ENCODE measurements around the gene DKC1.

DKC1 gene

GRCh38 chrX:154727871-154728270, 34.8 kb upstream of the DKC1 start:
- Histone ChIP-seq H3K9me3 (ENCODE audit: control insufficient read depth, low read length) (no peaks in the 10 kb centered on the region), H3K27me3 (ENCODE audit: control insufficient read depth, insufficient read depth, low read length, poor library complexity, severe bottlenecking) (no peaks in the 10 kb centered on the region), H3K4me1 (ENCODE audit: control insufficient read depth, insufficient read depth, low read length) (no peaks in the 10 kb centered on the region), H3K4me3 (ENCODE audit: insufficient read depth, low read depth, low read length) (no peak overlapping the region), H3K36me3 (ENCODE audit: control insufficient read depth, insufficient read depth, low read length) (no peaks in the 10 kb centered on the region), H3K27ac (ENCODE audit: insufficient read depth, low read depth, low read length, poor library complexity, severe bottlenecking) (no peak overlapping the region)
- WGBS, 2 experiments: 78 to 79% methylated on average over 3 of the region's 3 CpGs

- 89 to 93% methylated on average over 5 to 7 of the region's 7 CpGs for whole genome bisulfite sequencing, 2 experiments
- Histone ChIP-seq H3K9me3 (ENCODE audit: control insufficient read depth, low read length) (no peaks in the 10 kb centered on the region), H3K27me3 (ENCODE audit: control insufficient read depth, insufficient read depth, low read length, poor library complexity, severe bottlenecking) (no peaks in the 10 kb centered on the region), H3K4me1 (ENCODE audit: control insufficient read depth, insufficient read depth, low read length) (no peaks in the 10 kb centered on the region), H3K27ac (ENCODE audit: insufficient read depth, low read depth, low read length, poor library complexity, severe bottlenecking) (no peak overlapping the region), H3K36me3 (ENCODE audit: control insufficient read depth, insufficient read depth, low read length) (no peaks in the 10 kb centered on the region), H3K4me3 (ENCODE audit: insufficient read depth, low read depth, low read length) (no peak overlapping the region)
These were observed 34.1 kb upstream of the DKC1 start for GRCh38 chrX:154728431-154729190.

DNA sequence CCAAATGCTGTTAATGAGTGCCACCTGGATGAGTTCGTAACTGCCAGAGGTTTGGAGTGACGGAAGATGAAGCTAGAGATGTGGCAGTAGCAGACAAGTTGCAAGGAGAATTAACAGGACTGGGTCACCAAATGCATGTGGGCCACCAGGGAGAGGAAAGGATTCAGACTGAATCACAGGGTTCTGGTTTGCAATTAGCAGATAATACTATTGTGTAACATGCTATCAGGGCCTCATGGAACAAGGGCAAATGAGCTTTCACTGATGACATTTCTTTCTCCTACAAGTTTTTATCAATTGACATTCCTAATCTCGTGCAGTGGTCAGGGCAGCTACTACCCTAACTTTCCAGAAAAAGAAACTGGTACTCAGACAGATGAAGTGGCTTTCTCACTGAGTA, 33.2 kb upstream of the DKC1 start:
- Histone ChIP-seq H3K4me3 (ENCODE audit: insufficient read depth, low read depth, low read length) (no peak overlapping the region), H3K4me1 (ENCODE audit: control insufficient read depth, insufficient read depth, low read length) (no peaks in the 10 kb centered on the region), H3K36me3 (ENCODE audit: control insufficient read depth, insufficient read depth, low read length) (no peaks in the 10 kb centered on the region), H3K27ac (ENCODE audit: insufficient read depth, low read depth, low read length, poor library complexity, severe bottlenecking) (no peak overlapping the region), H3K9me3 (ENCODE audit: control insufficient read depth, low read length) (no peaks in the 10 kb centered on the region), H3K27me3 (ENCODE audit: control insufficient read depth, insufficient read depth, low read length, poor library complexity, severe bottlenecking) (no peaks in the 10 kb centered on the region)
- WGBS, 2 experiments: 88 to 93% methylated on average over 3 of the region's 3 CpGs

DNA sequence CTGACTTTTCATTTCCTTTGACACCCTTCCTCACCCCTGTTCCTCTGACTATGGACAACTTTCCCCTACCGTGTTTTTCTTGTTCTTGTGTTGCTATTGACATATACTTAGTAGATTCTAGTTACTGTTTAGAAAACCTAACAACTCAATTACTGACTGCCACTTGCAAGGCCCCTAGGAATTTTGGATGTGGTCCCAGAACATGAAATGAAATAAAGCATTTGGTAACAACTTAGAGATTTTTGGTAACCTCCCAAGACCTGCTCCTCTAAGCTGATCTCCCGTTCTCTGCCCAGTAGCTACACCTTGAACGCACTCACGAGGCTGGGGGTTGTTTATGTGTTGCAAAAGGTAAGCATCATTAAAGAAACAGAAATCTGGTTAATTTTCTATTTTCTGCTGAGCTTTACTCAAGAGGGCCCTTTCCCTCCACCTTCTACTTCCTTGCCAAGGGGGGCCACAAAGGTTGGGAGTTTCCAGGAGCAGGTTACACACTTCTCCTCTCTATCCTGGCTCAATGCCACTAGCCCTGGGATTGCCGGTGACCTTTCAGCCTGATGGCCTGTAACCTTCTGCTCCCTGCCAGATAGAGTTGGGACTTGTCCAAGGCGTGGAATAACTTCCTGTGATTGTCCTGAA, 32.3 kb upstream of the DKC1 start:
- H3K4me3 ChIP-seq (ENCODE audit: insufficient read depth, low read depth, low read length): no peak overlapping the region
- WGBS, 2 experiments: 93% methylated on average over 3 to 5 of the region's 6 CpGs

DNA sequence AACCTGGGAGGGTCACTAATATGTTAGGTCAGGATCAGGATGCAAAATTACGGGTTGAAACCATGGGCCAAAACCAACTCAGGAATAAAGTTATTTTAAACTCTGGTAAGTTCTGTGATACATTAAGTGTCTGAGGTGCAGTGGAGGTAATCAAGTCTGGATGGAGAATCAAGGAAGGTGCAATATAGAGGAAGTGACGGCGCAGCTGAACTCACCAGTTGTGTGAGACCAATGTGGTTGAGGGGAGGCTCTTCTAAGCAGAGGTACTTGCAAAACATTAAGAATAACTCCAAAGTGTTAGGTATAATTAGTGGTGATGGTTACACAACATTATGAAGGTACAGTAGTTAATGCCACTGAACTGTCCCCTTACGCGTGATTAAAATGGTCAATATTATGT, 31.5 kb upstream of the DKC1 start:
- H3K4me1 ChIP-seq (ENCODE audit: control insufficient read depth, insufficient read depth, low read length): no peaks in the 10 kb centered on the region
- no peak overlapping the region for H3K27ac ChIP-seq (ENCODE audit: insufficient read depth, low read depth, low read length, poor library complexity, severe bottlenecking)
- no peaks in the 10 kb centered on the region for H3K27me3 ChIP-seq (ENCODE audit: control insufficient read depth, insufficient read depth, low read length, poor library complexity, severe bottlenecking)
- H3K4me3 ChIP-seq (ENCODE audit: insufficient read depth, low read depth, low read length): no peak overlapping the region
- 94 to 99% methylated on average over 3 to 5 of the region's 5 CpGs for WGBS, 2 experiments
- no peaks in the 10 kb centered on the region for H3K36me3 ChIP-seq (ENCODE audit: control insufficient read depth, insufficient read depth, low read length)
- no peaks in the 10 kb centered on the region for H3K9me3 ChIP-seq (ENCODE audit: control insufficient read depth, low read length)

More for the DNA sequence above, 32.3 kb upstream of the DKC1 start:
- H3K27ac ChIP-seq (ENCODE audit: insufficient read depth, low read depth, low read length, poor library complexity, severe bottlenecking): no peak overlapping the region
- H3K4me1 ChIP-seq (ENCODE audit: control insufficient read depth, insufficient read depth, low read length): no peaks in the 10 kb centered on the region
- H3K36me3 ChIP-seq (ENCODE audit: control insufficient read depth, insufficient read depth, low read length): no peaks in the 10 kb centered on the region
- no peaks in the 10 kb centered on the region for H3K9me3 ChIP-seq (ENCODE audit: control insufficient read depth, low read length)
- no peaks in the 10 kb centered on the region for H3K27me3 ChIP-seq (ENCODE audit: control insufficient read depth, insufficient read depth, low read length, poor library complexity, severe bottlenecking)

GRCh38 chrX:154731881-154732280, 30.8 kb upstream of the DKC1 start:
- Histone ChIP-seq H3K27me3 (ENCODE audit: control insufficient read depth, insufficient read depth, low read length, poor library complexity, severe bottlenecking) (no peaks in the 10 kb centered on the region), H3K27ac (ENCODE audit: insufficient read depth, low read depth, low read length, poor library complexity, severe bottlenecking) (no peak overlapping the region), H3K9me3 (ENCODE audit: control insufficient read depth, low read length) (no peaks in the 10 kb centered on the region), H3K4me1 (ENCODE audit: control insufficient read depth, insufficient read depth, low read length) (no peaks in the 10 kb centered on the region), H3K4me3 (ENCODE audit: insufficient read depth, low read depth, low read length) (no peak overlapping the region), H3K36me3 (ENCODE audit: control insufficient read depth, insufficient read depth, low read length) (no peaks in the 10 kb centered on the region)
- 93 to 95% methylated on average over 7 of the region's 7 CpGs for WGBS, 2 experiments

- H3K27me3 ChIP-seq (ENCODE audit: control insufficient read depth, insufficient read depth, low read length, poor library complexity, severe bottlenecking): no peaks in the 10 kb centered on the region
- no peaks in the 10 kb centered on the region for H3K4me1 ChIP-seq (ENCODE audit: control insufficient read depth, insufficient read depth, low read length)
- H3K9me3 ChIP-seq (ENCODE audit: control insufficient read depth, low read length): no peaks in the 10 kb centered on the region
- no peak overlapping the region for H3K27ac ChIP-seq (ENCODE audit: insufficient read depth, low read depth, low read length, poor library complexity, severe bottlenecking)
- H3K4me3 ChIP-seq (ENCODE audit: insufficient read depth, low read depth, low read length): no peak overlapping the region
- 70 to 73% methylated on average over 5 of the region's 5 CpGs for WGBS, 2 experiments
- H3K36me3 ChIP-seq (ENCODE audit: control insufficient read depth, insufficient read depth, low read length): no peaks in the 10 kb centered on the region
These were observed 30.1 kb upstream of the DKC1 start for GRCh38 chrX:154732421-154733065.

DNA sequence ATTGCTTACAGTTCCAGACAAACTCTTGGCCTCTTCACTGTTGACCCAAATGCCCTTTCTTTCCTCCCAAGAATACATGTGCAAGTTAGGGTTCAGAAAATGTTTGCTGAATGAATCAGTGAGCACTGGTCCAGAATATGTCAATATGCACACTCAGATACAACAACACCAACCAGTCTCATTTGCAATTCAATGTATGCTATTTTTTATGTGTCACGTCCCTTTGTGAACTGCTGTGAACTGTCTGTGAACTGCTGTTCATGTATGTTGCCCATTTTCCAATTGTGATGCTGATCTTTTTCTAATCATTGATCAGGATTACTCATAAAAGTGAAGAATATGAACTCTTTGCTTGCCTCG, 29.6 kb upstream of the DKC1 start:
- H3K9me3 ChIP-seq (ENCODE audit: control insufficient read depth, low read length): no peaks in the 10 kb centered on the region
- no peaks in the 10 kb centered on the region for H3K36me3 ChIP-seq (ENCODE audit: control insufficient read depth, insufficient read depth, low read length)
- no peak overlapping the region for H3K27ac ChIP-seq (ENCODE audit: insufficient read depth, low read depth, low read length, poor library complexity, severe bottlenecking)
- H3K4me3 ChIP-seq (ENCODE audit: insufficient read depth, low read depth, low read length): no peak overlapping the region
- 90 to 93% methylated on average over 2 of the region's 2 CpGs for WGBS, 2 experiments
- no peaks in the 10 kb centered on the region for H3K27me3 ChIP-seq (ENCODE audit: control insufficient read depth, insufficient read depth, low read length, poor library complexity, severe bottlenecking)
- no peaks in the 10 kb centered on the region for H3K4me1 ChIP-seq (ENCODE audit: control insufficient read depth, insufficient read depth, low read length)

DNA sequence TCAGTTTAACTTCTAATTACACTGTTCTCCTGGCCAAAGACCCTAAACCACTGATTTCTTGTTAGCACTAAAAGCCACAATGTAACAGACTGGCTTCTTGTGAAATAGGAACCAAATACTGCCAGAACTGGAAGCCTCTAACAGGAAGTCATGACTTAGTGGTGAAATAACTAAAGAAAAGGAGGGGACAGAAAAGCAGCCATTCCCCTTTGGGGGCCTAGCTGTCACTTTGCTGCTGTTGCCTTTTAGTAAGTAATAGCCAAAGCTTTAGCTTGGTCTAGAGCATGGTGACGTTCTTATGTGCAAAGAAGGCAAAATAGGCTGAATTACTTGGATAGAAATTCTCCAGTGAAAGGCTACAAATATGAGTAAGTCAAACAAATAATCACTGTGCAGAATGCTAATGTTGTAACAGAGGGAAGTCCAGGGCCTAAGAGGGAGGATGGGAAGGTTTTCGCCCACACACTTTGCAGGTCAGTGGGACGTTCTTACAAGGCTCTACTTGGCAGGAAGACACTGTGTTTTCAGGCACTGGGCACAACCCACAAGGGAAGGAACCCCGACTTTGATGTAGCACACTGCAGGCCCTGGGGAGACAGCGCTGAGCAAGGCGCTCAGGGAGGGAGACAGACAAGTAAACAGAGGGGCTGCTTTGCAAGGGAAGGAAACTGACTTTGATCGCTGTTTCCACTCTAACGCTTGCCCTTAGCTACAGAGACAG, 28.4 kb upstream of the DKC1 start:
- no peaks in the 10 kb centered on the region for H3K9me3 ChIP-seq (ENCODE audit: control insufficient read depth, low read length)
- WGBS, 2 experiments: 81 to 86% methylated on average over 8 of the region's 8 CpGs
- no peaks in the 10 kb centered on the region for H3K36me3 ChIP-seq (ENCODE audit: control insufficient read depth, insufficient read depth, low read length)
- H3K27me3 ChIP-seq (ENCODE audit: control insufficient read depth, insufficient read depth, low read length, poor library complexity, severe bottlenecking): no peaks in the 10 kb centered on the region
- H3K27ac ChIP-seq (ENCODE audit: insufficient read depth, low read depth, low read length, poor library complexity, severe bottlenecking): no peak overlapping the region
- no peaks in the 10 kb centered on the region for H3K4me1 ChIP-seq (ENCODE audit: control insufficient read depth, insufficient read depth, low read length)
- no peak overlapping the region for H3K4me3 ChIP-seq (ENCODE audit: insufficient read depth, low read depth, low read length)
